Measurements from ENCODE around the gene CCDC121. TPM values are rescaled to one million over a fixed set of nuclear protein-coding genes. Genes with fewer than 3 reads are reported as not detected.

Gene CCDC121
- polyA plus RNA-seq, 1 donor from 2014 or later: 3.0 TPM

GRCh38 chr2:27667446-27667845 is 38.6 kb upstream of the CCDC121 start:
- Histone ChIP-seq H3K4me2 (ENCODE audit: low read length) (no peak overlapping the region), H3K9ac (ENCODE audit: low read length) (no peak overlapping the region), H3K9me2 (ENCODE audit: insufficient read depth, low read length) (no peaks in the 10 kb centered on the region), H3K79me2 (replicated peaks; ENCODE audit: insufficient read depth, low read length) (peaks cover 29% of the 10 kb centered on the region), H3K27me3 (ENCODE audit: insufficient read depth, low read depth, low read length) (no peaks in the 10 kb centered on the region), H3F3A (ENCODE audit: insufficient read depth, low read length, poor library complexity, severe bottlenecking) (no peaks in the 10 kb centered on the region), H2AFZ (ENCODE audit: low read depth, low read length) (no peak overlapping the region), H3K36me3 (ENCODE audit: insufficient read depth, low read length) (peaks cover 13% of the 10 kb centered on the region), H3K27ac (ENCODE audit: low read length) (no peak overlapping the region), H3K4me3 (ENCODE audit: low read length) (no peak overlapping the region), H4K20me1 (ENCODE audit: insufficient read depth) (no peaks in the 10 kb centered on the region), H3K9me3 (ENCODE audit: low read length) (no peaks in the 10 kb centered on the region)
- no peak for TF ChIP-seq TAF1 (IDR thresholded peaks at IDR 0.05; ENCODE audit: low read depth)
- TF ChIP-seq POLR2AphosphoS5 (IDR thresholded peaks at IDR 0.05): no peak
- no peak for TF ChIP-seq RAD21 (conservative IDR thresholded peaks at IDR 0.05)
- TF ChIP-seq SMC3 (conservative IDR thresholded peaks at IDR 0.05; ENCODE audit: poor library complexity): no peak
- TF ChIP-seq MXI1 (conservative IDR thresholded peaks at IDR 0.05; ENCODE audit: poor library complexity, severe bottlenecking): no peak
- no peak for TF ChIP-seq EP300 (conservative IDR thresholded peaks at IDR 0.05; ENCODE audit: poor library complexity, severe bottlenecking)
- TF ChIP-seq EZH2 (IDR thresholded peaks at IDR 0.05; ENCODE audit: borderline replicate concordance, insufficient read depth, low read length, poor library complexity, severe bottlenecking): no peak
- no peak for TF ChIP-seq REST (IDR thresholded peaks at IDR 0.05; ENCODE audit: borderline replicate concordance)
- TF ChIP-seq CTCF (IDR thresholded peaks at IDR 0.05; ENCODE audit: poor library complexity, severe bottlenecking): no peak

DNA sequence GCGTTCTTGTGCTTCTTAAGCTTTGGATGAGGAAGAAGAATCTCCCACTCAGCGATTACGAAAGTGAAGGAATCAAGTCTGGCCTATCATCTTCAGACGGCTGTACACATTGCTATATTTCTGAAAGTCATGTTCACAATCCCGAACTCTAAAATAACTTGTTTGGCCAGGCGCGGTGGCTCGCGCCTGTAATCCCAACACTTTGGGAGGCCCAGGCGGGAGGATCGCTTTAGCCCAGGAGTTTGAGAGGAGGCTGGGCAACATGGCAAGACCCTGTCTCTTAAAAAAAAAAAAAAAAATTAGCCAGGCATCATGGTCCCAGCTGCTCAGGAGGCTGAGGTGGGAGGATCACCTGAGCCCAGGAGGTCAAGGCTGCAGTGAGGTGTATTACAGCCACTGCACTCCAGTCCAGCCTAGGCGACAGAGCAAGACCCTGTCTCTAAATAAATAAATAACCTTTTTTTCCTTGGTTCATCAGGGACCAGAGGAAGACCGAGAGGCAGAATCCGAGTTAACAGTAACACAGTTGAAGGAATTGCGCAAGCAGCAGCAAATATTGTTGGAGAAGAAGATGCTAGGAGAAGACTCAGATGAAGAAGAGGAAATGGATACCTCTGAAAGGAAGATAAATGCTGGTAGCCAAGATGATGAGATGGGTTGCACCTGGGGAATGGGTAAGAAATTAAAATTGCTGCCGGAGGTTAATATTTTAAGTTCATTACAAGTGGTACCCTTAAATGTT is 36.0 kb upstream of the CCDC121 start:
- H3K9me2 ChIP-seq (ENCODE audit: insufficient read depth, low read length): no peaks in the 10 kb centered on the region
- H3K4me3 ChIP-seq (ENCODE audit: low read length): peak overlapping the region; percentile 90
- no peak overlapping the region for H3K27ac ChIP-seq (ENCODE audit: low read length)
- TF ChIP-seq POLR2AphosphoS5 (IDR thresholded peaks at IDR 0.05) (no peak), RAD21 (conservative IDR thresholded peaks at IDR 0.05) (no peak), SMC3 (conservative IDR thresholded peaks at IDR 0.05; ENCODE audit: poor library complexity) (no peak), EZH2 (IDR thresholded peaks at IDR 0.05; ENCODE audit: borderline replicate concordance, insufficient read depth, low read length, poor library complexity, severe bottlenecking) (no peak), REST (IDR thresholded peaks at IDR 0.05; ENCODE audit: borderline replicate concordance) (no peak), CTCF (IDR thresholded peaks at IDR 0.05; ENCODE audit: poor library complexity, severe bottlenecking) (no peak), EP300 (conservative IDR thresholded peaks at IDR 0.05; ENCODE audit: poor library complexity, severe bottlenecking) (no peak), MXI1 (conservative IDR thresholded peaks at IDR 0.05; ENCODE audit: poor library complexity, severe bottlenecking) (no peak)
- no peaks in the 10 kb centered on the region for H3K9me3 ChIP-seq (ENCODE audit: low read length)
- peaks cover 17% of the 10 kb centered on the region for H3K36me3 ChIP-seq (ENCODE audit: insufficient read depth, low read length)
- peak overlapping the region; percentile 89 for H3K9ac ChIP-seq (ENCODE audit: low read length)
- H3K79me2 ChIP-seq (replicated peaks; ENCODE audit: insufficient read depth, low read length): peaks cover 37% of the 10 kb centered on the region
- peak overlapping the region; percentile 61 for H3K4me2 ChIP-seq (ENCODE audit: low read length)
- H2AFZ ChIP-seq (ENCODE audit: low read depth, low read length): no peak overlapping the region
- no peaks in the 10 kb centered on the region for H4K20me1 ChIP-seq (ENCODE audit: insufficient read depth)
- no peaks in the 10 kb centered on the region for H3F3A ChIP-seq (ENCODE audit: insufficient read depth, low read length, poor library complexity, severe bottlenecking)
- no peaks in the 10 kb centered on the region for H3K27me3 ChIP-seq (ENCODE audit: insufficient read depth, low read depth, low read length)
